Measurements from ENCODE around the gene PCNX2. TPM values are rescaled to one million over a fixed set of nuclear protein-coding genes. Genes with fewer than 3 reads are reported as not detected.

The PCNX2 gene
- total RNA-seq, 1 experiment from 2014 or later = 15.3 TPM

DNA sequence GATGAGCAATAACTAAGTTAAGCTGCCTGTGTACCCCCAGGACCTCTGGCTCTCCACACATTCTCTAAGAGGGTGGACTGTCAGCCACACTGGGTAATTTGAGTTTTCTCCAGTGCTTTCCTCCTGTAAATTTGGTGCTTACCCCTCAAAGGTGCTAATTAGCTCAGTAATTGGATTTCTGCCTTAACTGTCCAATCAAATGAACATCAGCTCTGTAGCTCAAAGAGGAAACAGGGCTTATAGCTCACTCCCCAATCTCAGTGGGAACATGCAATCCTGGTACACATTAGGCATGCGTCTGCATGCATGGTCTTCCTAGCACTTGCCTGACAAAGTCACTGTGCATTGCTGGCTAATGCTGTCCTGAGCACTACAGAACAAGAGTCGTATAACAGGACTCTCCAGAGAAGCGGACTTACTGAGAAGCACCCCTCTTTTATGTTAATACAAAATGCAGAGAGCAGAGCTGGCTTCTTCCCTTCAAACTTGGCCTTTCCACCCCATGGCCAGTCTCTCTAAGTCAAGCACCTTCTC is 235.0 kb downstream of the PCNX2 start:
- H3K27me3 ChIP-seq (ENCODE audit: insufficient read depth, low read length) = no peaks in the 10 kb centered on the region
- ChIA-PET RAD21 (ENCODE audit: low non-redundant PET in 1 of 2, low total read pairs in 2 of 2, uncharacterized antibody in 2 of 2, unreplicated experiment in 2 of 2) (no interaction called here), CTCF (no interaction called here), POLR2A (no interaction called here)
- intact Hi-C loops (cut with micrococcal nuclease) = no loop called here
- no peak for DNase-seq (ENCODE audit: low read depth, low spot score)
- no peaks in the 10 kb centered on the region for H3K36me3 ChIP-seq (ENCODE audit: control insufficient read depth in 1 of 2, insufficient read depth in 2 of 2, low read length in 2 of 2)
- no peak overlapping the region for H3K27ac ChIP-seq (ENCODE audit: low read depth, low read length)
- H4K20me1 ChIP-seq (ENCODE audit: insufficient read depth) = no peaks in the 10 kb centered on the region
- ATAC-seq = no peak
- no peak overlapping the region for H3K9ac ChIP-seq (ENCODE audit: low read length)
- no peaks in the 10 kb centered on the region for H3K9me3 ChIP-seq (ENCODE audit: control insufficient read depth in 1 of 2, insufficient read depth in 1 of 2, low read depth in 1 of 2, low read length in 2 of 2)
- no peak overlapping the region for H2AFZ ChIP-seq (ENCODE audit: low read depth, low read length, poor library complexity, severe bottlenecking)
- BruUV-seq (replicated peaks) = no TSS peak
- no peak overlapping the region for H3K4me2 ChIP-seq (ENCODE audit: low read length)
- no peaks in the 10 kb centered on the region for H3K9me2 ChIP-seq (ENCODE audit: insufficient read depth)
- no peak overlapping the region for H3K4me3 ChIP-seq (replicated peaks in 1 of 2; ENCODE audit: low read depth in 1 of 2, low read length in 2 of 2)
- H3K4me1 ChIP-seq (ENCODE audit: control insufficient read depth in 1 of 2, insufficient read depth in 2 of 2, low read length in 2 of 2) = no peaks in the 10 kb centered on the region
- no peaks in the 10 kb centered on the region for H3K79me2 ChIP-seq (ENCODE audit: insufficient read depth, low read length)
- no peak for TF ChIP-seq YY1 (IDR thresholded peaks at IDR 0.05; ENCODE audit: extremely low read depth, insufficient replicate concordance, low read depth, low read length)
- TF ChIP-seq, protein P1, sequence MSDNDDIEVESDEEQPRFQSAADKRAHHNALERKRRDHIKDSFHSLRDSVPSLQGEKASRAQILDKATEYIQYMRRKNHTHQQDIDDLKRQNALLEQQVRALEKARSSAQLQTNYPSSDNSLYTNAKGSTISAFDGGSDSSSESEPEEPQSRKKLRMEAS (IDR thresholded peaks at IDR 0.05) = no peak
- TF ChIP-seq EGR1 (IDR thresholded peaks at IDR 0.05; ENCODE audit: low read depth) = no peak

- TF ChIP-seq TCF7L2 (IDR thresholded peaks at IDR 0.05; ENCODE audit: borderline replicate concordance, extremely low read depth, insufficient read depth, insufficient read length) (no peak), EGR1 (IDR thresholded peaks at IDR 0.05; ENCODE audit: low read depth) (no peak), ZNF274 (IDR thresholded peaks at IDR 0.05; ENCODE audit: low read depth, low read length) (no peak), ZFX (IDR thresholded peaks at IDR 0.05) (no peak), SIN3A (IDR thresholded peaks at IDR 0.05; ENCODE audit: low read depth) (no peak), POLR2AphosphoS5 (IDR thresholded peaks at IDR 0.05; ENCODE audit: low read depth, low read length) (no peak), CTCF (IDR thresholded peaks at IDR 0.05 in 2 of 3, conservative IDR thresholded peaks at IDR 0.05 in 1 of 3; ENCODE audit: borderline replicate concordance in 1 of 3, insufficient read depth in 1 of 3, low read depth in 2 of 3, low read length in 2 of 3) (no peak)
- TF ChIP-seq, protein P2, sequence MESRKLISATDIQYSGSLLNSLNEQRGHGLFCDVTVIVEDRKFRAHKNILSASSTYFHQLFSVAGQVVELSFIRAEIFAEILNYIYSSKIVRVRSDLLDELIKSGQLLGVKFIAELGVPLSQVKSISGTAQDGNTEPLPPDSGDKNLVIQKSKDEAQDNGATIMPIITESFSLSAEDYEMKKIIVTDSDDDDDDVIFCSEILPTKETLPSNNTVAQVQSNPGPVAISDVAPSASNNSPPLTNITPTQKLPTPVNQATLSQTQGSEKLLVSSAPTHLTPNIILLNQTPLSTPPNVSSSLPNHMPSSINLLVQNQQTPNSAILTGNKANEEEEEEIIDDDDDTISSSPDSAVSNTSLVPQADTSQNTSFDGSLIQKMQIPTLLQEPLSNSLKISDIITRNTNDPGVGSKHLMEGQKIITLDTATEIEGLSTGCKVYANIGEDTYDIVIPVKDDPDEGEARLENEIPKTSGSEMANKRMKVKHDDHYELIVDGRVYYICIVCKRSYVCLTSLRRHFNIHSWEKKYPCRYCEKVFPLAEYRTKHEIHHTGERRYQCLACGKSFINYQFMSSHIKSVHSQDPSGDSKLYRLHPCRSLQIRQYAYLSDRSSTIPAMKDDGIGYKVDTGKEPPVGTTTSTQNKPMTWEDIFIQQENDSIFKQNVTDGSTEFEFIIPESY (IDR thresholded peaks at IDR 0.05; ENCODE audit: extremely low read depth, insufficient replicate concordance, low read length) = no peak
- intact Hi-C loops (cut with micrococcal nuclease) = no loop called here
- Histone ChIP-seq H4K20me1 (ENCODE audit: insufficient read depth) (no peaks in the 10 kb centered on the region), H3K4me1 (ENCODE audit: control insufficient read depth in 1 of 2, insufficient read depth in 2 of 2, low read length in 2 of 2) (no peaks in the 10 kb centered on the region), H3K9ac (ENCODE audit: low read length) (no peak overlapping the region), H3K27me3 (ENCODE audit: insufficient read depth, low read length) (no peaks in the 10 kb centered on the region), H3K79me2 (ENCODE audit: insufficient read depth, low read length) (no peaks in the 10 kb centered on the region), H2AFZ (ENCODE audit: low read depth, low read length, poor library complexity, severe bottlenecking) (no peak overlapping the region), H3K4me3 (replicated peaks in 1 of 2; ENCODE audit: low read depth in 1 of 2, low read length in 2 of 2) (no peak overlapping the region), H3K36me3 (ENCODE audit: control insufficient read depth in 1 of 2, insufficient read depth in 2 of 2, low read length in 2 of 2) (no peaks in the 10 kb centered on the region), H3K9me2 (ENCODE audit: insufficient read depth) (no peaks in the 10 kb centered on the region), H3K27ac (ENCODE audit: low read depth, low read length) (no peak overlapping the region), H3K4me2 (ENCODE audit: low read length) (no peak overlapping the region), H3K9me3 (ENCODE audit: control insufficient read depth in 1 of 2, insufficient read depth in 1 of 2, low read depth in 1 of 2, low read length in 2 of 2) (no peaks in the 10 kb centered on the region)
- no TSS peak for BruUV-seq (replicated peaks)
- DNase-seq (ENCODE audit: low read depth, low spot score) (no peak), ATAC-seq (no peak)
- POLR2A ChIA-PET = no interaction called here
- CTCF ChIA-PET = no interaction called here
- RAD21 ChIA-PET (ENCODE audit: low non-redundant PET in 1 of 2, low total read pairs in 2 of 2, uncharacterized antibody in 2 of 2, unreplicated experiment in 2 of 2) = no interaction called here
These were observed 237.7 kb downstream of the PCNX2 start for GRCh38 chr1:233057836-233058235.

Data from HCT116 (cell line).